HEK293 (cell line): Measurements from ENCODE around the gene FLYWCH1.

Experiments
- CTCF ChIA-PET: fragments of 350-600 bp; formaldehyde crosslinking; extraction: SDS; loops from one replicate; lab custom pipeline; 2021; ENCODE audit warnings: antibody characterized with exemption; lab: Yijun Ruan, JAX
- POLR2A ChIA-PET: fragments of 300-600 bp; formaldehyde crosslinking; extraction: SDS; loops from one replicate; lab custom pipeline; 2020; ENCODE audit warnings: antibody characterized with exemption, inconsistent platforms; lab: Yijun Ruan, JAX
- H3K27ac ChIP-seq: fragments of 200-500 bp; sonication (Bioruptor generic); 2 replicates; pipeline ENCODE4 v1.5.1; 2014; ENCODE audit warnings: low read depth, low read length, control low read depth, inconsistent platforms; ENCODE audit errors: extremely low read depth
- H3K36me3 ChIP-seq, 2 experiments: fragments of 200-500 bp in 1 of 2; sonication (Bioruptor generic) in 1 of 2; 1 replicate in 1 of 2; 2 replicates in 1 of 2; pipeline ENCODE4 v1.5.1; 2014 to 2017; ENCODE audit warnings: inconsistent platforms in 2 of 2, low read length in 2 of 2; ENCODE audit not compliant: control insufficient read depth in 2 of 2, insufficient read depth in 1 of 2
- H3K4me1 ChIP-seq: fragments of 200-500 bp; sonication (Bioruptor generic); 2 replicates; pipeline ENCODE4 v1.5.1; 2014; ENCODE audit warnings: mild to moderate bottlenecking, low read length, inconsistent platforms; ENCODE audit not compliant: control insufficient read depth, insufficient read depth
- H3K4me3 ChIP-seq: 2 replicates; pipeline ENCODE4 v1.5.1; 2011; ENCODE audit warnings: low read depth, mild to moderate bottlenecking, control low read depth, low read length, moderate library complexity
- H3K9me3 ChIP-seq: fragments of 200-500 bp; sonication (Bioruptor generic); 2 replicates; pipeline ENCODE4 v1.5.1; 2014; ENCODE audit warnings: low read depth, low read length, inconsistent platforms; ENCODE audit not compliant: control insufficient read depth, insufficient read depth
- BCL11B ChIP-seq: fragments of 450-650 bp; formaldehyde crosslinking; IDR thresholded peaks from 2 replicates; pipeline ENCODE4 v1.5.1; 2016; ENCODE audit warnings: low read depth, missing biosample characterization, missing genetic modification characterization
- EGR2 ChIP-seq: fragments of 450-650 bp; formaldehyde crosslinking; IDR thresholded peaks from 2 replicates; pipeline ENCODE4 v1.5.1; 2016; ENCODE audit warnings: low read depth, missing biosample characterization, missing genetic modification characterization
- GLIS1 ChIP-seq: fragments of 450-650 bp; formaldehyde crosslinking; IDR thresholded peaks from 2 replicates; pipeline ENCODE4 v1.5.1; 2016; ENCODE audit warnings: missing biosample characterization, missing genetic modification characterization
- IKZF3 ChIP-seq: fragments of 450-650 bp; IDR thresholded peaks from 2 replicates; pipeline ENCODE4 v1.5.0; 2018; ENCODE audit warnings: missing biosample characterization, mild to moderate bottlenecking, missing genetic modification characterization, moderate library complexity
- KLF1 ChIP-seq: fragments of 450-650 bp; formaldehyde crosslinking; IDR thresholded peaks from 2 replicates; pipeline ENCODE4 v1.5.1; 2016; ENCODE audit warnings: missing biosample characterization, missing genetic modification characterization
- KLF16 ChIP-seq: fragments of 450-650 bp; formaldehyde crosslinking; IDR thresholded peaks from 2 replicates; pipeline ENCODE4 v1.5.1; 2017; ENCODE audit warnings: missing biosample characterization, missing genetic modification characterization
- KLF7 ChIP-seq: fragments of 450-650 bp; formaldehyde crosslinking; IDR thresholded peaks from 2 replicates; pipeline ENCODE4 v1.5.1; 2016; ENCODE audit warnings: missing biosample characterization, missing genetic modification characterization, borderline replicate concordance
- MYNN ChIP-seq: fragments of 450-650 bp; formaldehyde crosslinking; IDR thresholded peaks from 2 replicates; pipeline ENCODE4 v1.5.1; 2016; ENCODE audit warnings: missing biosample characterization, missing genetic modification characterization, borderline replicate concordance
- MZF1 ChIP-seq: fragments of 450-650 bp; formaldehyde crosslinking; IDR thresholded peaks from 2 replicates; pipeline ENCODE4 v1.5.1; 2017; ENCODE audit warnings: missing biosample characterization, missing genetic modification characterization, borderline replicate concordance
- RBAK ChIP-seq: fragments of 450-650 bp; formaldehyde crosslinking; IDR thresholded peaks from 2 replicates; pipeline ENCODE4 v1.5.1; 2016; ENCODE audit warnings: missing biosample characterization, missing genetic modification characterization
- SETDB1 ChIP-seq: IDR thresholded peaks from one replicate; pipeline ENCODE4 v1.6.1; 2017; ENCODE audit warnings: mild to moderate bottlenecking, low read length, moderate library complexity, mixed read lengths; ENCODE audit not compliant: insufficient read length
- SP3 ChIP-seq: fragments of 450-650 bp; formaldehyde crosslinking; IDR thresholded peaks from 2 replicates; pipeline ENCODE4 v1.5.1; 2016; ENCODE audit warnings: missing biosample characterization, missing genetic modification characterization
- SP7 ChIP-seq: fragments of 450-650 bp; formaldehyde crosslinking; IDR thresholded peaks from 2 replicates; pipeline ENCODE4 v1.5.1; 2016; ENCODE audit warnings: missing biosample characterization, missing genetic modification characterization
- TSHZ1 ChIP-seq: fragments of 450-650 bp; formaldehyde crosslinking; IDR thresholded peaks from 2 replicates; pipeline ENCODE4 v1.5.1; 2016; ENCODE audit warnings: missing biosample characterization, missing genetic modification characterization, borderline replicate concordance
- ZBTB48 ChIP-seq: fragments of 450-650 bp; formaldehyde crosslinking; IDR thresholded peaks from 2 replicates; pipeline ENCODE4 v1.5.1; 2016; ENCODE audit warnings: missing biosample characterization, missing genetic modification characterization
- ZBTB49 ChIP-seq: fragments of 450-650 bp; formaldehyde crosslinking; IDR thresholded peaks from 2 replicates; pipeline ENCODE4 v1.5.1; 2016; ENCODE audit warnings: missing biosample characterization, missing genetic modification characterization, low read depth
- ZBTB8A ChIP-seq: fragments of 450-650 bp; formaldehyde crosslinking; IDR thresholded peaks from 2 replicates; pipeline ENCODE4 v1.5.1; 2016; ENCODE audit warnings: missing biosample characterization, missing genetic modification characterization
- ZFP37 ChIP-seq: fragments of 450-650 bp; formaldehyde crosslinking; IDR thresholded peaks from 2 replicates; pipeline ENCODE4 v1.5.1; 2016; ENCODE audit warnings: missing biosample characterization, missing genetic modification characterization
- ZIC2 ChIP-seq: fragments of 450-650 bp; formaldehyde crosslinking; IDR thresholded peaks from 2 replicates; pipeline ENCODE4 v1.5.1; 2016; ENCODE audit warnings: missing biosample characterization, missing genetic modification characterization
- ZNF114 ChIP-seq: fragments of 450-650 bp; formaldehyde crosslinking; IDR thresholded peaks from 2 replicates; pipeline ENCODE4 v1.5.0; 2017; ENCODE audit warnings: missing biosample characterization, missing genetic modification characterization
- ZNF155 ChIP-seq: fragments of 450-650 bp; formaldehyde crosslinking; IDR thresholded peaks from 2 replicates; pipeline ENCODE4 v1.5.1; 2016; ENCODE audit warnings: missing biosample characterization, missing genetic modification characterization
- ZNF544 ChIP-seq: fragments of 450-650 bp; formaldehyde crosslinking; IDR thresholded peaks from 2 replicates; pipeline ENCODE4 v1.5.0; 2017; ENCODE audit warnings: missing biosample characterization, missing genetic modification characterization
- ZNF561 ChIP-seq: fragments of 450-650 bp; IDR thresholded peaks from 2 replicates; pipeline ENCODE4 v1.5.1; 2018; ENCODE audit warnings: missing biosample characterization, missing genetic modification characterization, borderline replicate concordance
- ZNF692 ChIP-seq: fragments of 450-650 bp; formaldehyde crosslinking; IDR thresholded peaks from 2 replicates; pipeline ENCODE4 v1.5.1; 2016; ENCODE audit warnings: missing biosample characterization, missing genetic modification characterization
- TF ChIP-seq, protein P1 (sequence below): fragments of 450-650 bp; formaldehyde crosslinking; IDR thresholded peaks from 2 replicates; pipeline ENCODE4 v1.5.1; 2017; ENCODE audit warnings: missing biosample characterization, mild to moderate bottlenecking, missing genetic modification characterization, moderate library complexity

The FLYWCH1 gene

GRCh38 chr16:2971134-2971984, 59.6 kb downstream of the FLYWCH1 start (continued):
- TF ChIP-seq TSHZ1 (tag by site-specific recombination) (no peak), MZF1 (no peak), GLIS1 (peak; percentile 24; the same call in 1 of the 2 replicates), ZNF544 (tag by site-specific recombination) (no peak), ZNF155 (tag by site-specific recombination) (no peak), ZNF114 (no peak), RBAK (tag by site-specific recombination) (no peak), KLF1 (tag by site-specific recombination) (peak; percentile 74), SETDB1 (no peak), MYNN (tag by site-specific recombination) (no peak), ZNF561 (tag by site-specific recombination) (no peak), ZBTB48 (tag by site-specific recombination) (no peak), SP3 (tag by site-specific recombination) (no peak), ZFP37 (tag by site-specific recombination) (no peak; the same call in 1 of the 2 replicates), KLF7 (0 out of 2 replicates have a peak, but pooled peaks have one; percentile 16)
- TF ChIP-seq, protein P1, sequence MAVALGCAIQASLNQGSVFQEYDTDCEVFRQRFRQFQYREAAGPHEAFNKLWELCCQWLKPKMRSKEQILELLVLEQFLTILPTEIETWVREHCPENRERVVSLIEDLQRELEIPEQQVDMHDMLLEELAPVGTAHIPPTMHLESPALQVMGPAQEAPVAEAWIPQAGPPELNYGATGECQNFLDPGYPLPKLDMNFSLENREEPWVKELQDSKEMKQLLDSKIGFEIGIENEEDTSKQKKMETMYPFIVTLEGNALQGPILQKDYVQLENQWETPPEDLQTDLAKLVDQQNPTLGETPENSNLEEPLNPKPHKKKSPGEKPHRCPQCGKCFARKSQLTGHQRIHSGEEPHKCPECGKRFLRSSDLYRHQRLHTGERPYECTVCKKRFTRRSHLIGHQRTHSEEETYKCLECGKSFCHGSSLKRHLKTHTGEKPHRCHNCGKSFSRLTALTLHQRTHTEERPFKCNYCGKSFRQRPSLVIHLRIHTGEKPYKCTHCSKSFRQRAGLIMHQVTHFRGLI (tag by site-specific recombination), result no peak

- Histone ChIP-seq H3K36me3 (peaks cover 0 to 64% of the 10 kb centered on the region in 2 experiments; a peak in 1 of 3 replicates), H3K4me3 (no peak overlapping the region), H3K9me3 (no peaks in the 10 kb centered on the region), H3K4me1 (peaks cover 9% of the 10 kb centered on the region), H3K27ac (peak overlapping the region; percentile 45)
- CTCF ChIA-PET, result interaction anchor here (0.9 kb wide), 1 partner anchor 10 kb away, joined by 4 read pairs; no protein-coding TSS in a partner anchor
- POLR2A ChIA-PET, result interaction anchor here (0.6 to 2.5 kb wide), 5 partner anchors 8 to 50 kb away, joined by 3 to 17 read pairs (median 5); partner anchors contain the start of genes HCFC1R1, PKMYT1 and TNFRSF12A
- peak; percentile 72; the same call in 1 of the 2 replicates for TF ChIP-seq ZBTB8A
- 0 out of 2 replicates have a peak, but pooled peaks have one; percentile 14 for TF ChIP-seq EGR2 (tag by site-specific recombination)
- peak; percentile 17; the same call in 1 of the 2 replicates for TF ChIP-seq IKZF3 (tag by site-specific recombination)
- peak; percentile 81 for TF ChIP-seq ZIC2 (tag by site-specific recombination)
- TF ChIP-seq KLF16, result 0 out of 2 replicates have a peak, but pooled peaks have one; percentile 40
- TF ChIP-seq BCL11B (tag by site-specific recombination), result peak; percentile 73
- TF ChIP-seq ZNF692 (tag by site-specific recombination), result 0 out of 2 replicates have a peak, but pooled peaks have one; percentile 14
- TF ChIP-seq ZBTB49 (tag by site-specific recombination), result no peak
- TF ChIP-seq SP7, result peak; percentile 7; the same call in 1 of the 2 replicates
Observed at GRCh38 chr16:2971985-2972784, 60.5 kb downstream of the FLYWCH1 start.
